IMR-90 (cell line): ENCODE data around the gene ASTN2. TPM values are rescaled to one million over a fixed set of nuclear protein-coding genes. Genes with fewer than 3 reads are reported as not detected.

ENCODE experiments used
- ATAC-seq: fragments of 200-7000 bp; cut with Tn5 transposase; 2 replicates; pipeline ENCODE4 v1.9.1; 2020; ENCODE audit warnings: low read depth, mild to moderate bottlenecking, moderate library complexity
- BruUV-seq: library from RNA; stranded (reverse); fragments of 400-500 nt; replicated peaks from 2 replicates; lab custom pipeline; 2021; lab: Mats Ljungman, UMichigan
- CTCF ChIA-PET: fragments of 300-600 bp; formaldehyde crosslinking; extraction: SDS; loops from one replicate; lab custom pipeline; 2021; ENCODE audit warnings: antibody characterized with exemption; lab: Yijun Ruan, JAX
- POLR2A ChIA-PET: fragments of 300-600 bp; sonication (Branson Sonifier 250); formaldehyde crosslinking; loops from one replicate; lab custom pipeline; 2022; ENCODE audit warnings: antibody characterized with exemption; ENCODE audit not compliant: unreplicated experiment; lab: Charles Lee
- DNase-seq: peaks from one replicate; pipeline ENCODE4 v3.0.0; 2013
- H2AFZ ChIP-seq: replicated peaks from 2 replicates; pipeline ENCODE3; 2013; ENCODE audit warnings: low read length, mild to moderate bottlenecking; ENCODE audit not compliant: poor library complexity
- H2AK5ac ChIP-seq: 2 replicates; pipeline ENCODE4 v1.6.1; 2013; ENCODE audit warnings: low read depth, low read length, inconsistent platforms
- H2AK9ac ChIP-seq: replicated peaks from 2 replicates; pipeline ENCODE3; 2013; ENCODE audit warnings: mild to moderate bottlenecking, low read depth, low read length, moderate library complexity; ENCODE audit not compliant: poor library complexity
- H2BK120ac ChIP-seq: 2 replicates; pipeline ENCODE4 v1.6.1; 2013; ENCODE audit warnings: low read depth, low read length, inconsistent platforms
- H2BK15ac ChIP-seq: 3 replicates; pipeline ENCODE4 v1.6.1; 2013; ENCODE audit warnings: low read depth, low read length, inconsistent platforms
- H2BK20ac ChIP-seq: 2 replicates; pipeline ENCODE4 v1.6.1; 2013; ENCODE audit warnings: low read depth, mild to moderate bottlenecking, inconsistent platforms, low read length, moderate library complexity
- H2BK5ac ChIP-seq: 2 replicates; pipeline ENCODE4 v1.6.1; 2013; ENCODE audit warnings: mild to moderate bottlenecking, low read depth, low read length, inconsistent platforms; ENCODE audit not compliant: poor library complexity, severe bottlenecking
- H3K14ac ChIP-seq: replicated peaks from 2 replicates; pipeline ENCODE4 v1.6.1; 2013; ENCODE audit warnings: low read depth, low read length, inconsistent platforms
- H3K18ac ChIP-seq: 2 replicates; pipeline ENCODE4 v1.6.1; 2013; ENCODE audit warnings: low read depth, low read length, control low read depth
- H3K23ac ChIP-seq: 2 replicates; pipeline ENCODE4 v1.6.1; 2013; ENCODE audit warnings: low read depth, low read length, inconsistent platforms
- H3K27ac ChIP-seq: 2 replicates; pipeline ENCODE4 v1.5.1; 2013; ENCODE audit warnings: mild to moderate bottlenecking, control low read depth, low read length; ENCODE audit not compliant: insufficient read depth
- H3K27me3 ChIP-seq: 2 replicates; pipeline ENCODE4 v1.6.1; 2013; ENCODE audit warnings: low read length; ENCODE audit not compliant: control insufficient read depth, insufficient read depth
- H3K36me3 ChIP-seq: 2 replicates; pipeline ENCODE4 v1.6.1; 2013; ENCODE audit warnings: low read length, mixed read lengths; ENCODE audit not compliant: control insufficient read depth, insufficient read depth
- H3K4ac ChIP-seq: 2 replicates; pipeline ENCODE4 v1.6.1; 2013; ENCODE audit warnings: low read depth, low read length, inconsistent platforms
- H3K4me1 ChIP-seq: 2 replicates; pipeline ENCODE4 v1.6.1; 2013; ENCODE audit warnings: low read length, mixed read lengths; ENCODE audit not compliant: control insufficient read depth, insufficient read depth
- H3K4me2 ChIP-seq: 2 replicates; pipeline ENCODE4 v1.6.1; 2013; ENCODE audit warnings: low read depth, mild to moderate bottlenecking, control low read depth, low read length, moderate library complexity
- H3K4me3 ChIP-seq: 2 replicates; pipeline ENCODE4 v1.5.1; 2013; ENCODE audit warnings: low read depth, mild to moderate bottlenecking, control low read depth, low read length, moderate library complexity; ENCODE audit not compliant: insufficient read depth
- H3K56ac ChIP-seq: 2 replicates; pipeline ENCODE4 v1.6.1; 2013; ENCODE audit warnings: low read length, inconsistent platforms; ENCODE audit not compliant: insufficient read depth; ENCODE audit errors: extremely low read depth
- H3K79me1 ChIP-seq, 2 experiments: 2 replicates each; pipeline ENCODE4 v1.6.1; 2013; ENCODE audit warnings: low read length in 2 of 2, inconsistent platforms in 1 of 2, low read depth in 1 of 2
- H3K9ac ChIP-seq: 2 replicates; pipeline ENCODE4 v1.6.1; 2013; ENCODE audit warnings: low read depth, low read length, control low read depth
- H3K9me1 ChIP-seq: 2 replicates; pipeline ENCODE4 v1.6.1; 2013; ENCODE audit warnings: low read length, inconsistent platforms; ENCODE audit not compliant: insufficient read depth
- H3K9me3 ChIP-seq: 2 replicates; pipeline ENCODE4 v1.6.1; 2013; ENCODE audit warnings: low read length; ENCODE audit not compliant: control insufficient read depth, insufficient read depth
- H4K20me1 ChIP-seq: 2 replicates; pipeline ENCODE4 v1.6.1; 2013; ENCODE audit warnings: low read length, inconsistent platforms; ENCODE audit not compliant: insufficient read depth
- H4K5ac ChIP-seq: 2 replicates; pipeline ENCODE4 v1.6.1; 2013; ENCODE audit warnings: mild to moderate bottlenecking, low read depth, low read length, control low read depth
- H4K8ac ChIP-seq, 2 experiments: 2 replicates each; pipeline ENCODE4 v1.6.1; 2013; ENCODE audit warnings: low read depth in 2 of 2, low read length in 2 of 2, control low read depth in 1 of 2, inconsistent platforms in 1 of 2
- H4K91ac ChIP-seq: 2 replicates; pipeline ENCODE4 v1.6.1; 2013; ENCODE audit warnings: low read depth, low read length, inconsistent platforms; ENCODE audit not compliant: insufficient read depth
- POLR2A ChIP-seq: IDR thresholded peaks from 2 replicates; pipeline ENCODE4 v1.6.1; 2012; ENCODE audit warnings: mild to moderate bottlenecking, low read depth, low read length
- RCOR1 ChIP-seq: IDR thresholded peaks from 2 replicates; pipeline ENCODE4 v1.6.1; 2012; ENCODE audit warnings: mild to moderate bottlenecking, low read length, improper control_type of control experiment; ENCODE audit not compliant: insufficient replicate concordance
- WGBS, 2 experiments: methylation state at CpG; one replicate each; pipeline versions ENCODE4 v1.1.5 to v1.1.7; 2013; ENCODE audit warnings: missing lambda C conversion rate in 2 of 2; ENCODE audit not compliant: insufficient read length in 1 of 2; ENCODE audit errors: extremely low coverage in 2 of 2; 5-methylcytosine and 5-hydroxymethylcytosine counted together
- dilution Hi-C: fragments of 300-500 bp; cut with HindIII; formaldehyde crosslinking; loops from one replicate; pipeline ENCODE4 v1.14.3; 2018; ENCODE audit warnings: low sequenced_read_pairs; ENCODE audit not compliant: unreplicated experiment
- in situ Hi-C: fragments of 300-500 bp; cut with MboI; formaldehyde crosslinking; loops from 3 replicates; pipeline ENCODE4 v1.14.3; 2019; ENCODE audit warnings: low sequenced_read_pairs, inconsistent platforms, mixed read lengths
- intact Hi-C: fragments of 100-400 bp; cut with micrococcal nuclease; formaldehyde crosslinking; loops from 2 replicates; pipeline ENCODE4 v1.10.0; 2022
- polyA plus RNA-seq, 3 experiments: library from polyadenylated mRNA; depleted of rRNA; stranded (reverse); fragments of >200 nt; gene quantifications; 2 replicates each; pipeline ENCODE4 v1.2.3, GENCODE V29; 2012; ENCODE audit warnings: low replicate concordance in 1 of 3
- total RNA-seq: library from RNA; depleted of rRNA; stranded (reverse); fragments of >200 nt; gene quantifications from 2 replicates; pipeline ENCODE4 v1.2.3, GENCODE V29; 2012

The ASTN2 gene
- total and polyA plus RNA-seq, 2 of the 4 experiments (the other 2 are of a cell fraction) = 3.8 to 6.8 TPM

DNA sequence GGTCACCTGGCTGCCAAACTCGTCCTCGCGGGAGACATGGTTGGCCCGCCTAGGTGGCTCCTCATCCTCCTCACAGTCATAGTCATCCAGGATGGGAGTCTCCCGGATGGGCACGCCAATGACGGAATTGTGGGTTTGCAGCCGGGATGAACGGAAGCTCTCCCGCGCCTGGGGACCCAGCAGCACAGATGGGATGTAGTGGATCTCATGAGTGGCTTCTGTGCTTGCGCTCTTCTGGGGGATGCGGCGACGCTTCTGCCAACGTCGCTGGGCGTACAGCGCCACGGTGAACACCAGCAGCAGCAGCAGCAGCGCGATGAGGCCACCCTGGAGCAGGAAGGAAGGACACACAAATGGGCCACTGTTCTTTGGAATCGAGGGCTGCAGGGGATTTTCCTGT, 200.4 kb downstream of the ASTN2 start:
- no peak overlapping the region for H2BK120ac ChIP-seq
- H4K20me1 ChIP-seq = no peaks in the 10 kb centered on the region

More for the DNA sequence above, 200.4 kb downstream of the ASTN2 start:
- no peak overlapping the region for H3K27ac ChIP-seq
- no peaks in the 10 kb centered on the region for H3K4me1 ChIP-seq
- no peak overlapping the region for H2AK5ac ChIP-seq
- no peak overlapping the region for H2AFZ ChIP-seq
- no TSS peak for BruUV-seq
- H2BK5ac ChIP-seq = no peak overlapping the region
- intact Hi-C loops (no loop called here), in situ Hi-C loops (no loop called here), dilution Hi-C loops (no loop called here)
- POLR2A ChIA-PET = no interaction called here
- H2BK15ac ChIP-seq = no peak overlapping the region
- H3K4me3 ChIP-seq = no peak overlapping the region
- H3K36me3 ChIP-seq = no peaks in the 10 kb centered on the region
- H3K18ac ChIP-seq = no peak overlapping the region
- no peak overlapping the region for H2AK9ac ChIP-seq
- H3K9ac ChIP-seq = no peak overlapping the region
- H2BK20ac ChIP-seq = no peak overlapping the region
- H3K56ac ChIP-seq = no peak overlapping the region
- no peaks in the 10 kb centered on the region for H3K79me1 ChIP-seq
- no peak overlapping the region for H4K91ac ChIP-seq
- no peak overlapping the region for H4K5ac ChIP-seq
- H3K9me3 ChIP-seq = peaks cover 18% of the 10 kb centered on the region
- 88% methylated on average over 1 of the region's 23 CpGs; no CpG with 5 or more reads in 1 of the 2 experiments for WGBS, 2 experiments
- no peak for DNase-seq
- no peak overlapping the region for H4K8ac ChIP-seq
- ATAC-seq = no peak
- no peak overlapping the region for H3K4ac ChIP-seq
- CTCF ChIA-PET = no interaction called here
- TF ChIP-seq RCOR1 (no peak), POLR2A (no peak)
- no peaks in the 10 kb centered on the region for H3K27me3 ChIP-seq
- no peak overlapping the region for H3K4me2 ChIP-seq
- no peak overlapping the region for H3K23ac ChIP-seq
- no peaks in the 10 kb centered on the region for H3K9me1 ChIP-seq
- no peak overlapping the region for H3K14ac ChIP-seq
